GM18907 (cell line): ENCODE results near the gene SERPINB7.

ENCODE experiments used
- ATAC-seq: cut with Tn5 transposase; IDR thresholded peaks from one replicate; pipeline ENCODE4 v1.9.1; 2021; ENCODE audit warnings: mild to moderate bottlenecking, moderate library complexity; ENCODE audit not compliant: unreplicated experiment

Gene SERPINB7

GRCh38 chr18:63787673-63788072 lies 12.5 kb downstream of the SERPINB7 start:
- ATAC-seq: no peak

- peak; percentile 84 for ATAC-seq
Measured at GRCh38 chr18:63788447-63789096, 13.4 kb downstream of the SERPINB7 start.

DNA sequence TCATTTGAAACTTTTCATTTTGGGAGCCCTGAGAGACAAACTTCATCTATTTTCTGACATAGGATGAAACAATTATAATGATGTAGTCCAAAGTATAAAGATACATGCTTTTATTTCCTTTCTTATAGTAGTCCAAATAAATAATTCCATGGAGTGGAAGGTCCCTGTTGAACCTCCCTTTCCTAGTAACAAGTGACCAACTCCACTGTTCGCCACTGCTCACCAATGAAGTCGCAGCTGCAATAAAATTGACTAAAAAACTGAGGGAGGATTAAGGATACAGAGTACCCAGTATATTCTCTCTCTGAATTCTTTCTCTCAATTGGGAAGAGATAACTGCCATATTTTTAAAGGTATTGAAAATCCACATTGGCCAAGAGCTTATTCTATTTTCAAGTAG lies 14.1 kb downstream of the SERPINB7 start:
- no peak for ATAC-seq

GRCh38 chr18:63795606-63796005 lies 20.4 kb downstream of the SERPINB7 start:
- ATAC-seq: no peak

GRCh38 chr18:63799189-63799588 lies 24.0 kb downstream of the SERPINB7 start:
- no peak for ATAC-seq

- ATAC-seq: no peak
Measured at GRCh38 chr18:63801343-63801742, 26.1 kb downstream of the SERPINB7 start.

DNA sequence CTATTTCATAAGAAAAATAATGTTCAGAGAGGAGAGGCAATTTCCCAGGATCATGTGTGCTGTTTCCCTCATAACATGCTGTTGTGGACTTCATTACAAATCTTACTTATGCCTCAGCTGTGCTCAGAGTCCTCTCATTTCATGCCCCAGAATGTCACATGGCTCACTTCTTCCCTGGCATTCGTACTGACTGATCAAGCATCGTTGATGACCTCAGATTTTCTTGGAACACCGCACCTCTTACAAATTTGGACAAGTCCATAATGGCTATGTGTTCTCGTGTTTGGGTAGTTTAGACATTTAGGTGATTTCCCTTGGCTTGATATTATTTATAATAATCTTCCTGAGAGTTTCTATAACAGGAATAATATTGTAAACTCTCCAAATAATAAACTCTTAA lies 32.9 kb downstream of the SERPINB7 start:
- ATAC-seq: no peak

- no peak for ATAC-seq
Measured at GRCh38 chr18:63817441-63818051, 42.3 kb downstream of the SERPINB7 start.

DNA sequence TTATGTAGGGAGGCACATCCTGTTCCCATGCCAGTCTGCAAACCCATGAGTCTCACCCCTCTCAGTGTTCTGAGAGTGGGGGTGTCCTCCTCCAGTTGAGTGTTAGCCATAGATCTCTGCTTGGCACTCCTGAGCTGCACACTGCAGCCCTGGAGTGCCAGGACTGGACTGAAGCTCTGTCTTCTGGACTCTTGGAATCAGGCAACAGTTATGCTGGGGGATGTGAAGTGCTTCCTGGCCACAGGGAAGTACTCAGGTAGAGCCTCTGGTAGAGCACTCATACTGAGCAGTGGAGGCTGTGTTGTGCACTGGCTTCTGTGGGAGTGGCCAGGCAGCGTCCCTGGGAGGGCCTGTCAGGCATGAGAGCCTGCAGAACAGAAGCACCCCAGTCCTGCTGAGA lies 43.0 kb downstream of the SERPINB7 start:
- ATAC-seq: no peak

- ATAC-seq: no peak
Measured at GRCh38 chr18:63819786-63820185, 44.6 kb downstream of the SERPINB7 start.

DNA sequence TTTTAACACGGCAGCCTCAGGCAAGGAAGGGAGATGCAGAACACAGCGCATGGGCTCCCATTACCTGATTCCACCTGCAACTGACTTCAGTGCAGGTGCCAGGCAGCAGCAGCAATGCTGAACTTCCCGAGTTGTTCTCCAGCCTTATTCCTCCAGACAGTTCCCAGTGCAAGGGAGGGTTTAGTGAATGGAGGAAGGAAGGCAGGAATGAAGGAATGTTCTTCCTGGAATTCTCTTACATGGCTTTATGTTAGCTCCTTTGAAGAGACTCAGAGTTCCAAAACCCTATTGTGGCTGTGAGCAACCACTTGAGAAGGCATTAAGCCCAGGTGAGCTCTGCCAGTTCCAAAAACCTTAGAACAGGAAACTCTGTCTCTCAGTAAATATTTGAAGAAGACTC lies 45.5 kb downstream of the SERPINB7 start:
- no peak for ATAC-seq

DNA sequence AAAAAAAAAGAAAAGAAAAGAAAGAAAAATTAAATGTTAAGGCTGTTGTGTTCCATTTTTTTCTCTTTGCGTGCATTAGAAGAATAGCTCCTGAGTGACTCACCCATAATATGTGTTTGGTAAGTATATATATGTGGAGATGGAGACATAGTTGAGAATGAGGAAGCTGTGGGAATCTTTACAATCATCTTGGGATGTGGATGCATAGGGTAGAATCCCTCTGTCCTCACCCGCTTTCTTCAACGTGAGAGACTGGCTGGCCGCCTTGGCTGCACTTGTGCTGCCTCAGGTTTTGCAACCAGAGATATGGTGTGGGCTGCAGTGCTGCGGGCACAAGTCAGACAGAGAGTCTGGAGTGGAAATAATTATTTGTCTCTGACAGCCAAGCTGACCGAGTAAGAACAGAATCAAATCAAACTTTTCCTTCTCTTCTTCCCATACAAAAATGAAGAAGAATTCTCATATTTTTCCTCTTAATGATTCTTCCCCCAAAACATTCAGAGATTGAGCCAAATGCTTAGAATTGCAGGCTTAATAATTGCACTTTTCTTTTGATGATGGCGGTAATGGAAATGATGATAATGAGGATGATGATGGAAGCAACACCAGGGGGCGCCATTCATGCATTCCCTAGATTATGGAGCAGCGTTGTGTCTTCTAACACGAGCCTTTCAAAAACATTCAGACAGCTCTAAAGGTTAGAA lies 48.5 kb downstream of the SERPINB7 start:
- no peak for ATAC-seq

DNA sequence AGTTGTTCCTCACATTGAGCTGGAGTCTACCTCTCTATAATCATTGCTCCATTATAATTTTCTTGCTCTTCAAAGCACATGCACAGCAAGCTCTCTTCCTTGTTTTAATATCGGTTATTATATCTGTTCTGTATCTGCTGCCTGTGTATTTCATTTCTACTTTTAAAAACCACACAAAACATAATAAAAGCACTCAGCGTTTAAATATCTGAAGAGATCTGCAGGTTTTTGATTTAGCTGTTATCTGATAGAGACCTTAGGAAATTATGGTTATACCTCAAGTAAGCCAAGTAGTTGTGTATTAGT lies 49.0 kb downstream of the SERPINB7 start:
- no peak for ATAC-seq

DNA sequence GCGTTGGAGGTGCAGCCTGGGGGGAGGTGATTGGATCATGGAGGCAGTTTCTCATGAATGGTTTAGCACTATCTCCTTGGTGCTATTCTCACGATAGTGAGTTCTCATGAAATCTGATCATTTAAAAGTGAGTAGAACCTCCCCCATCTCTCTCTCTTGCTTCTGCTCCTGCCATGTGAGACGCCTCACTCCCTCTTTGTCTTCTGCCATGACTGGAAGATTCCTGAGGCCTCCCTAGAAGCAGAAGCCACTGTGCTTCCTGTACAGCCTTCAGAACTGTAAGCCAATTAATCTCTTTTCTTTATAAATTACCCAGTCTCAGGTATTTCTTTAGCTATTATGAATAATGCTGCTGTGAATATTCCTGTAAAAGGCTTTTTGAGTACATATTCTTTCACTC lies 52.9 kb downstream of the SERPINB7 start:
- no peak for ATAC-seq

DNA sequence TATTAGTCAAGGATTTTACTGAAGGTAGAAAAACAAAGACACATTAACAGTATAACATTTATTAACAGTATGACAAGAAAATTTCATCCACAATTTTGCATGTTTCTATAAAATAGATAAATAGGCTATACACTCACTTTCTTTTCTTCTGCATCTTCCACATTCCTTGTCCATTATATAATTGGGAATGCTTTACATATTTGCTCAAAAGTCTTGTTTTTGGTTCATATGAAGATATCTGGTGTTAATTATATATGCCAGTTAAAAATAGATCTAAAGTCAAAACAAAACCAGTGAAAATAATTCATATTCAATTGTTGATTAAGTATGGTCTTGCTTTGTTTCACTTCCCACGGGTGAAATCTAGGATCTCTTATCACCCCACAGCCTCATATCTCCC lies 53.4 kb downstream of the SERPINB7 start:
- no peak for ATAC-seq

DNA sequence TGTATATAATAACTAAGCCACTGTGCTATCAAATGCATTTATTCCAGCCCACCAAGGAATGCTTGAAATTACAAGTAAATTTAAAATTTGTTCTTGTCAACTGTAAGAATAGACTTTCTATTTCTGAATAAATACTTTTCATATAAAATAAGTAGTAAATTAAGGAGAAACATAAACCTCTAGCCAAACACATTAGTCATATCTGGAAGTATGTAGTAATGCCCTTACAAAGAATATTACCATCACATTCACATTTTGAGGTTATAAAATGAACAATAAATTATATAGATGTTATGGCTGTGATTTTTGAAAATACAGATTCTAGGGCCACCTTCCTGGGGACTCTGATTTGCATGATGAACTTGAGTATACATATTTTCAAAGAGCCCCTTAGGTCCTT lies 54.7 kb downstream of the SERPINB7 start:
- no peak for ATAC-seq

GRCh38 chr18:63831080-63831788 lies 56.0 kb downstream of the SERPINB7 start:
- ATAC-seq: peak; percentile 95

- ATAC-seq: peak; percentile 73
Measured at GRCh38 chr18:63832470-63832869, 57.3 kb downstream of the SERPINB7 start.

GRCh38 chr18:63834471-63835113 lies 59.4 kb downstream of the SERPINB7 start:
- ATAC-seq: no peak

DNA sequence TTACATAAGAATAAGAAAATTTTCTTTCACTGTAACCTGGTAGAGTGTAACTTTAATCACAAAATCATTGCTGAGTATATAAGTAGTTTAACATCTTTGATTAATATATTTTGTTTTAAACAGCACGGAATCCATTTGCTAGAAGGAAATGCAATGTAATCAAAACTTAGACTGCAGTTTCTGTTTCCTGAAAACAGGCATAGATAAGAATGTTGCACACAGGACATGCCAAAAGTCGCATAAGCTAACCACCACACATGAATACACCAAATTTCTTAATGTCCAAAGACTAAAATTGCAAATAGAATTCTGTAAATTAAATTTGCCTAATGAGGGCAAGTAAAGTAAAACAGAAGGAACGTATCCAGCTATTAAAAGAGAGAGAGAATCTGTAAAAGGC lies 61.2 kb downstream of the SERPINB7 start:
- ATAC-seq: no peak

DNA sequence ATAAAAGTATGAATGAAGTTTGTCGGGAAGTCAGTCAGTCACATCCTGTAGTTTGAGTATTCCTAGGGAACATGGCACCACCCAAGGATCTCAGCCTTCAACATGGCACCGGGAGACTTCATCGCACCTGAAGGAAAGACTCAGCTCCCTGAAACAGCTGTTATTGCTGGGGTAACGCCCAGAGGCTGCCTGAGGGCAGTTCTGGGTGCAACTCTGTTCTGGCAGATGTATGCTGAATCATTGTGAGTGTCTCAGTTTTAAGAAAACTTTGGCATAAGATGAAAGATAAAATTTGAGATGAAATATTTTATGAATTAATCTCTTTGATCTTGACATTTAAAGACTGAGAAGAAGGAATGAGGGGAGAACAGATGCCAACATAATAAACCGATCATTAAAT lies 62.4 kb downstream of the SERPINB7 start:
- no peak for ATAC-seq
